Stimulated activated CD8-positive, alpha-beta memory T cell treated with anti-CD3 and anti-CD28 coated beads, Interleukin-7, amount 100 ng/mL, for 1 hour (primary cell): Measurements from ENCODE around the gene PDCD4.

Experiments used
- DNase-seq, 2 donors: peaks; one replicate each; pipeline ENCODE4 v3.0.0-alpha.2; 2020; ENCODE audit warnings: low read depth in 2 of 2

PDCD4 gene

GRCh38 chr10:110842326-110842904, 29.3 kb upstream of the PDCD4 start:
- DNase-seq: no peak

GRCh38 chr10:110843031-110843430, 28.7 kb upstream of the PDCD4 start:
- DNase-seq: no peak

GRCh38 chr10:110843796-110844616, 27.7 kb upstream of the PDCD4 start:
- DNase-seq: no peak

GRCh38 chr10:110844617-110844881, 27.2 kb upstream of the PDCD4 start:
- no peak for DNase-seq

GRCh38 chr10:110845192-110845755, 26.5 kb upstream of the PDCD4 start:
- no peak for DNase-seq

GRCh38 chr10:110845756-110846620, 25.7 kb upstream of the PDCD4 start:
- DNase-seq: no peak

GRCh38 chr10:110847374-110847773, 24.4 kb upstream of the PDCD4 start:
- DNase-seq: no peak

GRCh38 chr10:110848106-110848505, 23.6 kb upstream of the PDCD4 start:
- DNase-seq: no peak

GRCh38 chr10:110850099-110850498, 21.6 kb upstream of the PDCD4 start:
- no peak for DNase-seq

GRCh38 chr10:110851020-110851612, 20.6 kb upstream of the PDCD4 start:
- no peak for DNase-seq

- DNase-seq: no peak
These were observed 19.4 kb upstream of the PDCD4 start for GRCh38 chr10:110852255-110852896.

- no peak for DNase-seq
These were observed 18.8 kb upstream of the PDCD4 start for GRCh38 chr10:110852947-110853346.

- no peak for DNase-seq
These were observed 17.7 kb upstream of the PDCD4 start for GRCh38 chr10:110853921-110854605.

GRCh38 chr10:110857265-110858171, 14.2 kb upstream of the PDCD4 start:
- DNase-seq: no peak

- no peak for DNase-seq
These were observed 13.3 kb upstream of the PDCD4 start for GRCh38 chr10:110858297-110858934.

GRCh38 chr10:110859206-110859972, 12.3 kb upstream of the PDCD4 start:
- DNase-seq: no peak

GRCh38 chr10:110859973-110860376, 11.8 kb upstream of the PDCD4 start:
- DNase-seq: no peak

GRCh38 chr10:110860576-110861241, 11.0 kb upstream of the PDCD4 start:
- no peak for DNase-seq
